Thyroid gland (tissue), 4 donors: ENCODE results near the gene ABI2. TPM values are rescaled to one million over a fixed set of nuclear protein-coding genes. Genes with fewer than 3 reads are reported as not detected.

Source experiments
- DNase-seq, 2 donors: peaks; one replicate each; pipeline ENCODE4 v3.0.0-alpha.2; 2019
- H3K27ac ChIP-seq, 3 donors: fragments of 200-600 bp; sonication (generic); 1 replicate in 2 of 3; 2 replicates in 1 of 3; pipeline ENCODE4 v1.5.1; 2016 to 2019; ENCODE audit warnings: mild to moderate bottlenecking in 1 of 3, moderate library complexity in 1 of 3
- H3K27me3 ChIP-seq: fragments of 200-600 bp; sonication (generic); one replicate; pipeline ENCODE4 v1.5.1; 2019
- H3K36me3 ChIP-seq, 2 donors: fragments of 200-600 bp; sonication (generic); one replicate each; pipeline ENCODE4 v1.5.1; 2016 to 2019
- H3K4me1 ChIP-seq, 2 donors: fragments of 200-600 bp; sonication (generic); one replicate each; pipeline ENCODE4 v1.5.1; 2017 to 2019
- H3K4me3 ChIP-seq, 3 donors: fragments of 200-600 bp; sonication (generic); replicated peaks in 1 of 3; 1 replicate in 2 of 3; 2 replicates in 1 of 3; pipeline ENCODE4 v1.5.1; 2016; ENCODE audit warnings: mild to moderate bottlenecking in 1 of 3
- H3K9me3 ChIP-seq: fragments of 200-600 bp; sonication (generic); one replicate; pipeline ENCODE4 v1.5.1; 2017
- POLR2A ChIP-seq, 2 donors: fragments of 450-650 bp; IDR thresholded peaks; one replicate each; pipeline ENCODE4 v1.6.1; 2017; ENCODE audit warnings: antibody characterized with exemption in 2 of 2, mild to moderate bottlenecking in 2 of 2, moderate library complexity in 1 of 2
- WGBS, 2 donors: methylation state at CpG; one replicate each; pipeline ENCODE4 v1.1.5; 2017; 5-methylcytosine and 5-hydroxymethylcytosine counted together
- intact Hi-C: fragments of 100-400 bp; cut with DNase I; formaldehyde crosslinking; loops from one replicate; pipeline ENCODE4 v1.15.1; 2023
- total RNA-seq, 4 donors: library from RNA; depleted of rRNA; stranded (reverse); fragments of >200 nt; gene quantifications; one replicate each; pipeline ENCODE4 v1.2.3, GENCODE V29; 2016
- TF ChIP-seq, protein P1 (sequence below), 6 experiments: fragments of 200-600 bp in 3 of 6; fragments of 450-650 bp in 3 of 6; sonication (generic) in 3 of 6; IDR thresholded peaks; one replicate each; pipeline ENCODE4 v1.5.1; 2016 to 2019; ENCODE audit warnings: antibody characterized with exemption in 6 of 6, mild to moderate bottlenecking in 2 of 6, inconsistent platforms in 1 of 6, moderate library complexity in 1 of 6

Gene ABI2
- total RNA-seq, result 10 to 100 TPM; 64.6 to 77.6 (median 67.6) TPM

DNA sequence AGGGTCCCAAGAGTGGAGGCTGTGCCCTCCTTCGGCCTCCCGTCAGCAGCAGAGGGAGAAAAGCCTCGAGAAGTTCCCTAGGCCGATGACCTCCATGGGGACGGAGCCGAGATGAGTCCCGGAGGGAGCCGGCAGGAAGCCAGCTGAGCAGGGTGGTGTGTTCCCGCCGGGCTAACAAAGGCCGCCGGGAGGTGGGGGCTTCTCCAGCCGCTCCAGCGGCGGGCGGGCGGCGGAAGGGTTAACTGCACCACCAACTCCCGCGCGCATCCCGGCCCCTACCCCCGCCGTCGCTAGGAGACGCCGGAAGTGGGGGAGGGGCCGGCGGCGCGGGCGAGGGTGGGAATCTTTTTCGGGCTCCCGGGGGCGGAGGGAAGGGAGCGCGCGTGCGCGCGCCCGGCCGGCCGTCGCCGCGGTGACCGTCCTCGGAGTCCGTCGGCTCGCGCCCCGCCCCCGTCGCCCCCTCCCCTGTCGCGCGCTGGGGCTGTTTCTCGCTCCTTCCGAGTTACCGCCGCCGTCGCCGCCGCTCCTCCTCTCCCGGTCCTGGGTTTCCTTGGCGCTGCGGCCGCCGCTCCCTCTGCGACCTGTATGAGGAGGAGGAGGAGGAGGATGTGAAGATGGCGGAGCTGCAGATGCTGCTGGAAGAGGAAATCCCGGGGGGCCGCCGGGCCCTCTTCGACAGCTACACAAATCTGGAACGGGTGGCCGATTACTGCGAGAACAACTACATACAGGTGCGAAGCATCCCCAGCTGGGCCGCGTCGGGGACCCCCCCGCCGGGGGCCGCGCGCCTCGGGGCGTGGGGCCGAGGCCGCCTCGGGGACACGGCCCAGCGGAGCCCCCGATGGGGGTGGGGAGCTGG lies at the start of gene ABI2:
Gene ABI2, plus strand, starts transcription at position 494 of the 859 bp plus-strand sequence. Its CDS starts 121 bp downstream, at position 615.
- H3K4me1 ChIP-seq, result peaks cover 18 to 20% of the 10 kb centered on the region in 2 donors
- no peaks in the 10 kb centered on the region for H3K27me3 ChIP-seq
- TF ChIP-seq, protein P1, sequence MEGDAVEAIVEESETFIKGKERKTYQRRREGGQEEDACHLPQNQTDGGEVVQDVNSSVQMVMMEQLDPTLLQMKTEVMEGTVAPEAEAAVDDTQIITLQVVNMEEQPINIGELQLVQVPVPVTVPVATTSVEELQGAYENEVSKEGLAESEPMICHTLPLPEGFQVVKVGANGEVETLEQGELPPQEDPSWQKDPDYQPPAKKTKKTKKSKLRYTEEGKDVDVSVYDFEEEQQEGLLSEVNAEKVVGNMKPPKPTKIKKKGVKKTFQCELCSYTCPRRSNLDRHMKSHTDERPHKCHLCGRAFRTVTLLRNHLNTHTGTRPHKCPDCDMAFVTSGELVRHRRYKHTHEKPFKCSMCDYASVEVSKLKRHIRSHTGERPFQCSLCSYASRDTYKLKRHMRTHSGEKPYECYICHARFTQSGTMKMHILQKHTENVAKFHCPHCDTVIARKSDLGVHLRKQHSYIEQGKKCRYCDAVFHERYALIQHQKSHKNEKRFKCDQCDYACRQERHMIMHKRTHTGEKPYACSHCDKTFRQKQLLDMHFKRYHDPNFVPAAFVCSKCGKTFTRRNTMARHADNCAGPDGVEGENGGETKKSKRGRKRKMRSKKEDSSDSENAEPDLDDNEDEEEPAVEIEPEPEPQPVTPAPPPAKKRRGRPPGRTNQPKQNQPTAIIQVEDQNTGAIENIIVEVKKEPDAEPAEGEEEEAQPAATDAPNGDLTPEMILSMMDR (IDR thresholded peaks at IDR 0.05), result peak in 1 of 6 experiments; percentile 12
- TF ChIP-seq POLR2A (IDR thresholded peaks at IDR 0.05), result peak; percentile 25 to 67
- 0 to 1% methylated on average over 29 to 32 of the region's 98 CpGs for WGBS, 2 donors
- peak; percentile 84 to 85 for DNase-seq
- H3K9me3 ChIP-seq, result no peaks in the 10 kb centered on the region
- H3K36me3 ChIP-seq, result no peaks in the 10 kb centered on the region
- intact Hi-C loops, result no loop called here
- H3K4me3 ChIP-seq, result peak within 1 kb of the TSS; percentile 93 to 99 (median 97)
- H3K27ac ChIP-seq, result peak within 1 kb of the TSS; percentile 82 to 94 (median 89)

DNA sequence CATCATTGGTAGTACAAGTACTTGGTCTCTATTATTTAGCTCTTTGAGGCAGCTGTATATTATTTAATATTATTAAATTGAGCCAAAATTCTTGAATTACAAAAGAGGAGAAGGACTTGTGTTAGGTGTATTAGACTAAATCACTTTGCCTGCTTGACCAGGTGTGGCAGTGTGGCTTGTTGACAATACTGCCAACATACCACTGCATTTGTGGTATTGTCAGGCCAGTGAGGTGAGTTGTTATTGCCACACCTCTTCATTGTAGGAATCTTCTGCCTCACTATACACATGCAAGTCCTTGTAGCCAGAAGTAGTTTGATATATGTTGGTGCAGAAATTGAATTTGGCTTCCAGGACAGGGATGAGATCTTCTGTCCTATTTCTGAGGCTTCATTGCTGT lies 48.9 kb upstream of the ABI2 start:
- Histone ChIP-seq H3K9me3 (no peaks in the 10 kb centered on the region), H3K27ac (no peak overlapping the region), H3K27me3 (no peaks in the 10 kb centered on the region), H3K4me3 (no peak overlapping the region), H3K36me3 (peaks cover 36 to 46% of the 10 kb centered on the region in 2 donors), H3K4me1 (no peaks in the 10 kb centered on the region)
- no peak for DNase-seq
- TF ChIP-seq, protein P1 (IDR thresholded peaks at IDR 0.05), result no peak
- TF ChIP-seq POLR2A (IDR thresholded peaks at IDR 0.05), result no peak
- intact Hi-C loops, result no loop called here

DNA sequence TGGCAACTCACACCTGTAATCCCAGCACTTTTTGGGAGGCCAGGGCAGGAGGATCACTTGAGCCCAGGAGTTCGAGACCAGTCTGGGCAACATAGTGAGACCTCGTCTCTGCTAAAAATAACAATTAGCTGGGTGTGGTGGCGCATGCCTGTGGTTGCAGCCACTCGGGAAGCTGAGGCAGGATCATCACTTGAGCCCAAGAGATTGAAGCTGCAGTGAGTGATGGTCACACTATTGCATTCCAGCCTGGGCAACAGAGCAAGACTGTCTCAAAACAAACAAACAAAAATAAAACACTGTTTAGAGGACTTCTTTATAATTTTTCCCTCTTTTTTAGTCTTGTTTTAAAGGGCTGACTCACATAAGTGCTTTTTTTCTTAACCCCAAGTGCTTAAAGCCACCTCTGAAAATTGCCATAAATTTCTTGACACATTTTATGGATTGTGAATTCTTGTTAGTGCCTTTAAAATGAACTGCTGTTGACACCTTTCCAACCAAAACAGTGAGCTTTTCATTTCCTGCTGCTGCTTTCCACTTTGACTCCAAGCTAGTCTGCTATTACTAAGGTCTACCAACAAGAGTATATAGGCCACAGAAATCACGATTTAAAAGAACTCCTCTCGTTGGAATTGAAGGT lies 47.6 kb upstream of the ABI2 start:
- Histone ChIP-seq H3K4me3 (no peak overlapping the region), H3K27me3 (no peaks in the 10 kb centered on the region), H3K9me3 (no peaks in the 10 kb centered on the region), H3K4me1 (no peaks in the 10 kb centered on the region), H3K27ac (no peak overlapping the region), H3K36me3 (peaks cover 31 to 42% of the 10 kb centered on the region in 2 donors)
- WGBS, 2 donors, result 81 to 87% methylated on average over 6 of the region's 6 CpGs
- TF ChIP-seq POLR2A (IDR thresholded peaks at IDR 0.05), result no peak
- TF ChIP-seq, protein P1 (IDR thresholded peaks at IDR 0.05), result no peak
- intact Hi-C loops, result no loop called here
- no peak for DNase-seq

DNA sequence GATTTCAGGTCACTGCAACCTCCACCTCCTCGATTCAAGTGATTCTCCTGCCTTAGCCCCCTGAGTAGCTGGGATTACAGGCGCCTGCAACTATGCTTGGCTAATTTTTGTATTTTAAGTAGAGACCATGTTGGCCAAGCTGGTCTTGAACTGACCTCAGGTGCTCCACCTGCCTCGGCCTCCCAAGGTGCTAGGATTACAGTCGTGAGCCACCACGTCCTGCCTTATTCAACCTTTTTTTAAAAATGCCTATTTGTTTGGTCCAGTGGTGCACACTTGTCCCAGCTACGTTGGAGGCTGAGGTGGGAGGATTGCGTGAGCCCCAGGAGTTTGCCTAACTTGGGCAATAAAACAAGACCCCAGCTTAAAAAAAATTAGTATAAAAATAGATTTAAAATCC lies 46.1 kb upstream of the ABI2 start:
- DNase-seq, result no peak
- Histone ChIP-seq H3K27ac (no peak overlapping the region), H3K27me3 (no peaks in the 10 kb centered on the region), H3K36me3 (peaks cover 40 to 46% of the 10 kb centered on the region in 2 donors), H3K9me3 (no peaks in the 10 kb centered on the region), H3K4me1 (no peaks in the 10 kb centered on the region), H3K4me3 (no peak overlapping the region)
- intact Hi-C loops, result no loop called here
- WGBS, 2 donors, result 92 to 94% methylated on average over 7 of the region's 7 CpGs
- TF ChIP-seq POLR2A (IDR thresholded peaks at IDR 0.05), result no peak
- TF ChIP-seq, protein P1 (IDR thresholded peaks at IDR 0.05), result no peak

DNA sequence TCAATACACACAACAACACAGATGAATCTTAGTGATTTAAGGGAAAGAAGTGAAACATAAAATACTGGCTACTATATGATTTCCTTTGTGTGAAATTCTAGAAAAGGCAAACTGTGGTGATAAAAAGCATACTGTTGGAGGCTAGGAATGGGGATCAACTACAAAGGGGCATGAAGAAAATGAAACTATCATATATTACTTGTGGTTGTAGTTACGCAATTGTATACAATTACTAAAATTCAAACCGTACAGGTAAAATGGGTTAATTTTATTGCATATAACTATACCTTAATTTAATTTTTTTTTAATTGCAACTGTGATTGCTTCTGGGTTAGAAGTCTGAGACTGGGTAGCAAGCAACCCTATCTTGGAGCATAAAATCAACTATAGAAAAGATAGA lies 41.7 kb upstream of the ABI2 start:
- no peak for DNase-seq
- Histone ChIP-seq H3K36me3 (peaks cover 10 to 20% of the 10 kb centered on the region in 2 donors), H3K9me3 (no peaks in the 10 kb centered on the region), H3K27me3 (no peaks in the 10 kb centered on the region), H3K27ac (no peak overlapping the region), H3K4me3 (no peak overlapping the region), H3K4me1 (no peaks in the 10 kb centered on the region)
- TF ChIP-seq POLR2A (IDR thresholded peaks at IDR 0.05), result no peak
- TF ChIP-seq, protein P1 (IDR thresholded peaks at IDR 0.05), result no peak
- 95 to 99% methylated on average over 2 of the region's 2 CpGs for WGBS, 2 donors
- intact Hi-C loops, result no loop called here
